IMR-90 (cell line): ENCODE results near the gene DNAJC30. TPM values are rescaled to one million over a fixed set of nuclear protein-coding genes. Genes with fewer than 3 reads are reported as not detected.

ENCODE experiments used
- ATAC-seq: fragments of 200-7000 bp; cut with Tn5 transposase; 2 replicates; pipeline ENCODE4 v1.9.1; 2020; ENCODE audit warnings: low read depth, mild to moderate bottlenecking, moderate library complexity
- BruUV-seq: library from RNA; stranded (reverse); fragments of 400-500 nt; replicated peaks from 2 replicates; lab custom pipeline; 2021; lab: Mats Ljungman, UMichigan
- CTCF ChIA-PET: fragments of 300-600 bp; formaldehyde crosslinking; extraction: SDS; loops from one replicate; lab custom pipeline; 2021; ENCODE audit warnings: antibody characterized with exemption; lab: Yijun Ruan, JAX
- POLR2A ChIA-PET: fragments of 300-600 bp; sonication (Branson Sonifier 250); formaldehyde crosslinking; loops from one replicate; lab custom pipeline; 2022; ENCODE audit warnings: antibody characterized with exemption; ENCODE audit not compliant: unreplicated experiment; lab: Charles Lee
- DNase-seq: peaks from one replicate; pipeline ENCODE4 v3.0.0; 2013
- H2AFZ ChIP-seq: replicated peaks from 2 replicates; pipeline ENCODE3; 2013; ENCODE audit warnings: low read length, mild to moderate bottlenecking; ENCODE audit not compliant: poor library complexity
- H2AK5ac ChIP-seq: 2 replicates; pipeline ENCODE4 v1.6.1; 2013; ENCODE audit warnings: low read depth, low read length, inconsistent platforms
- H2AK9ac ChIP-seq: replicated peaks from 2 replicates; pipeline ENCODE3; 2013; ENCODE audit warnings: mild to moderate bottlenecking, low read depth, low read length, moderate library complexity; ENCODE audit not compliant: poor library complexity
- H2BK120ac ChIP-seq: 2 replicates; pipeline ENCODE4 v1.6.1; 2013; ENCODE audit warnings: low read depth, low read length, inconsistent platforms
- H2BK15ac ChIP-seq: 3 replicates; pipeline ENCODE4 v1.6.1; 2013; ENCODE audit warnings: low read depth, low read length, inconsistent platforms
- H2BK20ac ChIP-seq: 2 replicates; pipeline ENCODE4 v1.6.1; 2013; ENCODE audit warnings: low read depth, mild to moderate bottlenecking, inconsistent platforms, low read length, moderate library complexity
- H2BK5ac ChIP-seq: 2 replicates; pipeline ENCODE4 v1.6.1; 2013; ENCODE audit warnings: mild to moderate bottlenecking, low read depth, low read length, inconsistent platforms; ENCODE audit not compliant: poor library complexity, severe bottlenecking
- H3K14ac ChIP-seq: replicated peaks from 2 replicates; pipeline ENCODE4 v1.6.1; 2013; ENCODE audit warnings: low read depth, low read length, inconsistent platforms
- H3K18ac ChIP-seq: 2 replicates; pipeline ENCODE4 v1.6.1; 2013; ENCODE audit warnings: low read depth, low read length, control low read depth
- H3K23ac ChIP-seq: 2 replicates; pipeline ENCODE4 v1.6.1; 2013; ENCODE audit warnings: low read depth, low read length, inconsistent platforms
- H3K27ac ChIP-seq: 2 replicates; pipeline ENCODE4 v1.5.1; 2013; ENCODE audit warnings: mild to moderate bottlenecking, control low read depth, low read length; ENCODE audit not compliant: insufficient read depth
- H3K27me3 ChIP-seq: 2 replicates; pipeline ENCODE4 v1.6.1; 2013; ENCODE audit warnings: low read length; ENCODE audit not compliant: control insufficient read depth, insufficient read depth
- H3K36me3 ChIP-seq: 2 replicates; pipeline ENCODE4 v1.6.1; 2013; ENCODE audit warnings: low read length, mixed read lengths; ENCODE audit not compliant: control insufficient read depth, insufficient read depth
- H3K4ac ChIP-seq: 2 replicates; pipeline ENCODE4 v1.6.1; 2013; ENCODE audit warnings: low read depth, low read length, inconsistent platforms
- H3K4me1 ChIP-seq: 2 replicates; pipeline ENCODE4 v1.6.1; 2013; ENCODE audit warnings: low read length, mixed read lengths; ENCODE audit not compliant: control insufficient read depth, insufficient read depth
- H3K4me2 ChIP-seq: 2 replicates; pipeline ENCODE4 v1.6.1; 2013; ENCODE audit warnings: low read depth, mild to moderate bottlenecking, control low read depth, low read length, moderate library complexity
- H3K4me3 ChIP-seq: 2 replicates; pipeline ENCODE4 v1.5.1; 2013; ENCODE audit warnings: low read depth, mild to moderate bottlenecking, control low read depth, low read length, moderate library complexity; ENCODE audit not compliant: insufficient read depth
- H3K56ac ChIP-seq: 2 replicates; pipeline ENCODE4 v1.6.1; 2013; ENCODE audit warnings: low read length, inconsistent platforms; ENCODE audit not compliant: insufficient read depth; ENCODE audit errors: extremely low read depth
- H3K79me1 ChIP-seq, 2 experiments: 2 replicates each; pipeline ENCODE4 v1.6.1; 2013; ENCODE audit warnings: low read length in 2 of 2, inconsistent platforms in 1 of 2, low read depth in 1 of 2
- H3K9ac ChIP-seq: 2 replicates; pipeline ENCODE4 v1.6.1; 2013; ENCODE audit warnings: low read depth, low read length, control low read depth
- H3K9me1 ChIP-seq: 2 replicates; pipeline ENCODE4 v1.6.1; 2013; ENCODE audit warnings: low read length, inconsistent platforms; ENCODE audit not compliant: insufficient read depth
- H3K9me3 ChIP-seq: 2 replicates; pipeline ENCODE4 v1.6.1; 2013; ENCODE audit warnings: low read length; ENCODE audit not compliant: control insufficient read depth, insufficient read depth
- H4K20me1 ChIP-seq: 2 replicates; pipeline ENCODE4 v1.6.1; 2013; ENCODE audit warnings: low read length, inconsistent platforms; ENCODE audit not compliant: insufficient read depth
- H4K5ac ChIP-seq: 2 replicates; pipeline ENCODE4 v1.6.1; 2013; ENCODE audit warnings: mild to moderate bottlenecking, low read depth, low read length, control low read depth
- H4K8ac ChIP-seq, 2 experiments: 2 replicates each; pipeline ENCODE4 v1.6.1; 2013; ENCODE audit warnings: low read depth in 2 of 2, low read length in 2 of 2, control low read depth in 1 of 2, inconsistent platforms in 1 of 2
- H4K91ac ChIP-seq: 2 replicates; pipeline ENCODE4 v1.6.1; 2013; ENCODE audit warnings: low read depth, low read length, inconsistent platforms; ENCODE audit not compliant: insufficient read depth
- BHLHE40 ChIP-seq: fragments of 150-350 bp; IDR thresholded peaks from 2 replicates; pipeline ENCODE4 v1.6.1; 2016; ENCODE audit warnings: mild to moderate bottlenecking, low read depth, low read length
- CEBPB ChIP-seq: IDR thresholded peaks from 2 replicates; pipeline ENCODE4 v1.6.1; 2012; ENCODE audit warnings: low read depth, low read length, improper control_type of control experiment
- ELK1 ChIP-seq: fragments of 150-350 bp; IDR thresholded peaks from 2 replicates; pipeline ENCODE4 v1.6.1; 2016; ENCODE audit warnings: low read depth, mild to moderate bottlenecking, low read length, moderate library complexity, borderline replicate concordance
- FOS ChIP-seq: fragments of 150-350 bp; IDR thresholded peaks from 2 replicates; pipeline ENCODE4 v1.6.1; 2016; ENCODE audit warnings: low read depth, low read length
- MAFK ChIP-seq: IDR thresholded peaks from 2 replicates; pipeline ENCODE4 v1.6.1; 2012; ENCODE audit warnings: low read depth, low read length, improper control_type of control experiment
- MAZ ChIP-seq: IDR thresholded peaks from 2 replicates; pipeline ENCODE4 v1.6.1; 2012; ENCODE audit warnings: low read depth, mild to moderate bottlenecking, low read length, improper control_type of control experiment, moderate library complexity, borderline replicate concordance
- MXI1 ChIP-seq: IDR thresholded peaks from 2 replicates; pipeline ENCODE4 v1.6.1; 2012; ENCODE audit warnings: low read depth, mild to moderate bottlenecking, low read length, moderate library complexity, borderline replicate concordance
- POLR2A ChIP-seq: IDR thresholded peaks from 2 replicates; pipeline ENCODE4 v1.6.1; 2012; ENCODE audit warnings: mild to moderate bottlenecking, low read depth, low read length
- RAD21 ChIP-seq: IDR thresholded peaks from 2 replicates; pipeline ENCODE4 v1.6.1; 2012; ENCODE audit warnings: low read length, improper control_type of control experiment
- RCOR1 ChIP-seq: IDR thresholded peaks from 2 replicates; pipeline ENCODE4 v1.6.1; 2012; ENCODE audit warnings: mild to moderate bottlenecking, low read length, improper control_type of control experiment; ENCODE audit not compliant: insufficient replicate concordance
- RFX5 ChIP-seq: IDR thresholded peaks from 2 replicates; pipeline ENCODE4 v1.8.0; 2012; ENCODE audit warnings: low read depth, mild to moderate bottlenecking, low read length, moderate library complexity
- SMC3 ChIP-seq: fragments of 150-350 bp; IDR thresholded peaks from 2 replicates; pipeline ENCODE4 v1.6.1; 2016; ENCODE audit warnings: low read depth, mild to moderate bottlenecking, antibody characterized with exemption, low read length, moderate library complexity
- WGBS, 2 experiments: methylation state at CpG; one replicate each; pipeline versions ENCODE4 v1.1.5 to v1.1.7; 2013; ENCODE audit warnings: missing lambda C conversion rate in 2 of 2; ENCODE audit not compliant: insufficient read length in 1 of 2; ENCODE audit errors: extremely low coverage in 2 of 2; 5-methylcytosine and 5-hydroxymethylcytosine counted together
- dilution Hi-C: fragments of 300-500 bp; cut with HindIII; formaldehyde crosslinking; loops from one replicate; pipeline ENCODE4 v1.14.3; 2018; ENCODE audit warnings: low sequenced_read_pairs; ENCODE audit not compliant: unreplicated experiment
- in situ Hi-C: fragments of 300-500 bp; cut with MboI; formaldehyde crosslinking; loops from 3 replicates; pipeline ENCODE4 v1.14.3; 2019; ENCODE audit warnings: low sequenced_read_pairs, inconsistent platforms, mixed read lengths
- intact Hi-C: fragments of 100-400 bp; cut with micrococcal nuclease; formaldehyde crosslinking; loops from 2 replicates; pipeline ENCODE4 v1.10.0; 2022
- polyA plus RNA-seq, 3 experiments: library from polyadenylated mRNA; depleted of rRNA; stranded (reverse); fragments of >200 nt; gene quantifications; 2 replicates each; pipeline ENCODE4 v1.2.3, GENCODE V29; 2012; ENCODE audit warnings: low replicate concordance in 1 of 3
- total RNA-seq: library from RNA; depleted of rRNA; stranded (reverse); fragments of >200 nt; gene quantifications from 2 replicates; pipeline ENCODE4 v1.2.3, GENCODE V29; 2012
- TF ChIP-seq, protein P1 (sequence below): fragments of 150-350 bp; IDR thresholded peaks from 2 replicates; pipeline ENCODE4 v1.6.1; 2017; ENCODE audit warnings: mild to moderate bottlenecking, antibody characterized with exemption, low read length, low read depth
- TF ChIP-seq, protein P2 (sequence below): conservative IDR thresholded peaks from 2 replicates; pipeline ENCODE4 v1.5.1; 2012; ENCODE audit warnings: mild to moderate bottlenecking, low read depth, low read length, improper control_type of control experiment

Gene DNAJC30
- total and polyA plus RNA-seq, 2 of the 4 experiments (the other 2 are of a cell fraction) = 1.6 to 9.0 TPM

GRCh38 chr7:73704640-73705550, 21.6 kb upstream of the DNAJC30 start:
- intact Hi-C loops = no loop called here
- POLR2A ChIA-PET = interaction anchor here (0.6 kb wide), 1 partner anchor 184 kb away, joined by 7 read pairs; no protein-coding TSS in a partner anchor
- CTCF ChIA-PET = no interaction called here
- TF ChIP-seq RFX5 (no peak), RAD21 (no peak), RCOR1 (no peak), CEBPB (no peak), FOS (no peak), MAZ (no peak), SMC3 (no peak), MXI1 (no peak), ELK1 (no peak), BHLHE40 (no peak), POLR2A (no peak), MAFK (no peak)
- TF ChIP-seq, protein P1, sequence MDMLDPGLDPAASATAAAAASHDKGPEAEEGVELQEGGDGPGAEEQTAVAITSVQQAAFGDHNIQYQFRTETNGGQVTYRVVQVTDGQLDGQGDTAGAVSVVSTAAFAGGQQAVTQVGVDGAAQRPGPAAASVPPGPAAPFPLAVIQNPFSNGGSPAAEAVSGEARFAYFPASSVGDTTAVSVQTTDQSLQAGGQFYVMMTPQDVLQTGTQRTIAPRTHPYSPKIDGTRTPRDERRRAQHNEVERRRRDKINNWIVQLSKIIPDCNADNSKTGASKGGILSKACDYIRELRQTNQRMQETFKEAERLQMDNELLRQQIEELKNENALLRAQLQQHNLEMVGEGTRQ = no peak
- TF ChIP-seq, protein P2, sequence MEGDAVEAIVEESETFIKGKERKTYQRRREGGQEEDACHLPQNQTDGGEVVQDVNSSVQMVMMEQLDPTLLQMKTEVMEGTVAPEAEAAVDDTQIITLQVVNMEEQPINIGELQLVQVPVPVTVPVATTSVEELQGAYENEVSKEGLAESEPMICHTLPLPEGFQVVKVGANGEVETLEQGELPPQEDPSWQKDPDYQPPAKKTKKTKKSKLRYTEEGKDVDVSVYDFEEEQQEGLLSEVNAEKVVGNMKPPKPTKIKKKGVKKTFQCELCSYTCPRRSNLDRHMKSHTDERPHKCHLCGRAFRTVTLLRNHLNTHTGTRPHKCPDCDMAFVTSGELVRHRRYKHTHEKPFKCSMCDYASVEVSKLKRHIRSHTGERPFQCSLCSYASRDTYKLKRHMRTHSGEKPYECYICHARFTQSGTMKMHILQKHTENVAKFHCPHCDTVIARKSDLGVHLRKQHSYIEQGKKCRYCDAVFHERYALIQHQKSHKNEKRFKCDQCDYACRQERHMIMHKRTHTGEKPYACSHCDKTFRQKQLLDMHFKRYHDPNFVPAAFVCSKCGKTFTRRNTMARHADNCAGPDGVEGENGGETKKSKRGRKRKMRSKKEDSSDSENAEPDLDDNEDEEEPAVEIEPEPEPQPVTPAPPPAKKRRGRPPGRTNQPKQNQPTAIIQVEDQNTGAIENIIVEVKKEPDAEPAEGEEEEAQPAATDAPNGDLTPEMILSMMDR = no peak

More at GRCh38 chr7:73704640-73705550, 21.6 kb upstream of the DNAJC30 start:
- no peak overlapping the region for H2BK120ac ChIP-seq
- H3K4me3 ChIP-seq = no peak overlapping the region
- no peaks in the 10 kb centered on the region for H3K9me3 ChIP-seq
- H4K91ac ChIP-seq = no peak overlapping the region
- peak overlapping the region; percentile 49; the same call in 1 of the 2 replicates for H3K23ac ChIP-seq
- H3K9ac ChIP-seq = no peak overlapping the region
- H2BK20ac ChIP-seq = no peak overlapping the region
- peak; percentile 44 for DNase-seq
- no peak overlapping the region for H3K4me2 ChIP-seq
- no peak overlapping the region for H3K14ac ChIP-seq
- H2AK5ac ChIP-seq = peak overlapping the region; percentile 23; the same call in 1 of the 2 replicates
- peak; percentile 21; the same call in 1 of the 2 replicates for ATAC-seq
- no peak overlapping the region for H3K56ac ChIP-seq
- H3K4ac ChIP-seq = no peak overlapping the region; the same call in 1 of the 2 replicates
- no peaks in the 10 kb centered on the region for H3K27me3 ChIP-seq
- H4K20me1 ChIP-seq = peaks cover 63% of the 10 kb centered on the region
- dilution Hi-C loops (no loop called here), in situ Hi-C loops (no loop called here)
- no peak overlapping the region for H2BK5ac ChIP-seq
- H2AFZ ChIP-seq = peak overlapping the region; percentile 48
- peaks cover 41% of the 10 kb centered on the region for H3K36me3 ChIP-seq
- 0 out of 2 replicates have a peak, but pooled peaks cover 9% of the 10 kb centered on the region for H3K9me1 ChIP-seq
- no peak overlapping the region for H2BK15ac ChIP-seq
- peak overlapping the region; percentile 70 for H2AK9ac ChIP-seq
- 78% methylated on average over 7 of the region's 23 CpGs; no CpG with 5 or more reads in 1 of the 2 experiments for WGBS, 2 experiments
- H3K79me1 ChIP-seq = peaks cover 11 to 47% of the 10 kb centered on the region in 2 experiments; a peak in 3 of 4 replicates
- BruUV-seq = no TSS peak
- peaks cover 8% of the 10 kb centered on the region for H3K4me1 ChIP-seq
- H4K5ac ChIP-seq = no peak overlapping the region
- H3K18ac ChIP-seq = no peak overlapping the region
- no peak overlapping the region for H4K8ac ChIP-seq
- no peak overlapping the region for H3K27ac ChIP-seq
